SKM-1 (cell line): Measurements from ENCODE around the gene ARHGAP21.

Experiments
- DNase-seq: peaks from one replicate; lab custom pipeline; 2025; ENCODE audit not compliant: unreplicated experiment; lab: John Stamatoyannopoulos, UW

ARHGAP21 gene

DNA sequence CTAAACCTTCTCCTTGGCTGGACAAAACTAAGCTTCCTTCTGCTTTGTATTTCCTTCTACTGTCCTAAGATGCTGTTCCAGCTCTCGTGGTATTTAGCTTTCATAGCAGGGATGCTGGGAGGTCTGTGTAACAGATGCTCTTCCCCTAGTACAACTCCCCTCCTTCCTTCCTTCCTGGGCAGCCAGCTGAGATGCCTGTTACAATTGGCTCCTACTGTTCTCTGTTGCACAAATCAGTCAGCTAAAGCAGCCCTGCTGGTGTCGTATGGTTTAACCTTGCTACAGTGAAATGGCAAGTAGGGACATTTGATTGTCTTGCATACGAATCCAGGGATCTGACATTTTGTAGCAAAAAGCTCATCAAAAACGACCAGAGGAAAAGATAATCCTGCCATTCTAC is 143.8 kb downstream of the ARHGAP21 start:
- DNase-seq, result no peak

DNA sequence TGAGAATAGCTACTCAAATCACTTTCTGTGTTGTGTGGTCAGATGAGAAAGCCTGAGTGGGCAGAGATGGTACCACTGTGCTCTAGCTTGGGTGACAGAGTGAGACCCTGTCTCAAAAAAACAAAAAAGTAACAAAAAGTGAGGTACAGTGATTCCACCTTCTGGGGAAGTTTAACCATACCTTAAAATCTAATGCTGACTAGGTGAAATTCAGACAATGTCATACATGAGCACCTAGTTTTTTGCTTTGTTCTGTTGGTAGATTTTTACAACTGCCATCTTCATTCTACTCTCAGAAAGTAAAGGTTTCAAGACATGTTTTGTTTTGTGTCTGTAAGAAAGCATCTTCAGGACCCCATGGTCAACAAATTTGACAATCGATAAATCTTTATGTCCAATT is 144.2 kb downstream of the ARHGAP21 start:
- no peak for DNase-seq

DNA sequence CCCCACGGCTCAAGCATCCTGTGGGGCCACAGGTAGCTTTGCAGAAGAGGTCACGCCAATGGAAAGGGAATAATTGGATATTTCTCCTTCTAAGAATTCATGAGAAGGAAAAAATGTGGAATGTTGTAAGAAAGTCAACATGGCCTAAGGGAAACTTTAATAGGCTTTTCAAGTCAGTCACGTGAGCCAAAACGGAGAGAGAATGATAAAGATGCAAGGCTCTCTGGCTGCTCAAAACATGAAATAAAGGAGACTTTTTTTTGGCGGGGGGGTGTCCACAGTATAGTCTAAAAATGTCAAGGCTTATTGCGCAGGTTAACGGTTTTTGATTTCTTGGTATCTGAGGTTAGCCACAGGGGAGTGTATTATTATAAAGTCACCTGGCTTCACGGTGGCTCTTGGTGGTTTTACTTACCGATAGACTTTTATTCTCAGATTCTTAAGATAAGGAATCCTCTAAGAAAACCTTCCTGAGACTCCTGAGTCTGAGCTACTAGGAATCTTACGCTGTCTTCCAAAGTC is 148.1 kb downstream of the ARHGAP21 start:
- DNase-seq, result no peak

- DNase-seq, result no peak
Measured at GRCh38 chr10:24574578-24575155, 149.0 kb downstream of the ARHGAP21 start.

DNA sequence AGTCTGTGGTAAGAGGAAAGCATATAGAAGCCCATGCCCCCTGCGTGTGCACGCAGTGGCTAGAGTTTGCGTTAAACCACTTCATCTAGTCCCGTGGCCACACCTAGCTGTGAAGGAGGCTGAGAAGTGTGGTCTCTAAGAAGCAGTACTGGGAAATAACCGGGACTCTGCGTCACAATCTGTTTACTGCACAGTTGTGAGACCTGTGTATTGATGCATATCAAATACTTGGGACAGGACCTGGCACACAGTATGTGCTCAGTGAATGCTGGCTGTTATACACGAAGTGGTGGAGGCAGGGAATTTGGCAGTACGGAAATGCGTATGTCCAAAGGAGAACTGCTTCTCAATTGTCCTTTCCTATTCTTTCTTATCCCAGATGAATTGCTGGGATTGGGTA is 149.5 kb downstream of the ARHGAP21 start:
- no peak for DNase-seq

- DNase-seq, result no peak
Measured at GRCh38 chr10:24571870-24572450, 151.7 kb downstream of the ARHGAP21 start.

DNA sequence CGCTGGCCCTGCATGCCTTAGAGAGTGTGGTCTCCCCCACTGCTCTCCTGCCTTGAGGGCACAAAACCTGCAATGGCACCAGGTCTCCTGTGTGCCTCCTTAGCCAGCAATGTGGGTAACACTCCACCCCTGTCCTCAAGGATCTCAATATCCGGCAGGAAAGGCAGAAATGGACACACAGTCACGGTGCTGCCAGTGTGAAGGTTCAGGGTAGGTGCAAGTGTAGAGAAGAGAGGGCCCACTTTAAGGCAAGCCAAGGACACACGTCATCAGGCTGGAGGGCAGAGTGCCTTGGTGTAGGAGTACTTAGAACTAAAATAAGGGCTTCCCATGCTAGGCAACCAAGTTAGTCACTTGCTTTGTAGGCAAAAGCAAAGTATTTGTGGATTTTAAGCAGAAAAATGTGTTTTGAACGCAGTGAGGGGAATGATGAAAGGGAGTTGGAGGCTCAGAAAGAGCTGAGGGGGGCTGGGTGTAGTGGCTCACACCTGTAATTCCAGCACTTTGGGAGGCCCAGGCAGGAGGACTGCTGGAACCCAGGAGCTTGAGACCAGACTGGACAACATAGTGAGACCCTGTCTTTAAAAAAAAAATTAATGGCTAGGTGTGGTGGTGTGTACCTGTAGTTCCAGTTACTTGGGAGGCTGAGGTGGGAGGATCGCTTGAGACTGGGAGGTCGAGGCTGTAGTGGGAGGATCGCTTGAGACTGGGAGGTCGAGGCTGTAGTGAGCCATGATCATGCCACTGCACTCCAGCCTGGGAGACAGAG is 152.8 kb downstream of the ARHGAP21 start:
- no peak for DNase-seq

DNA sequence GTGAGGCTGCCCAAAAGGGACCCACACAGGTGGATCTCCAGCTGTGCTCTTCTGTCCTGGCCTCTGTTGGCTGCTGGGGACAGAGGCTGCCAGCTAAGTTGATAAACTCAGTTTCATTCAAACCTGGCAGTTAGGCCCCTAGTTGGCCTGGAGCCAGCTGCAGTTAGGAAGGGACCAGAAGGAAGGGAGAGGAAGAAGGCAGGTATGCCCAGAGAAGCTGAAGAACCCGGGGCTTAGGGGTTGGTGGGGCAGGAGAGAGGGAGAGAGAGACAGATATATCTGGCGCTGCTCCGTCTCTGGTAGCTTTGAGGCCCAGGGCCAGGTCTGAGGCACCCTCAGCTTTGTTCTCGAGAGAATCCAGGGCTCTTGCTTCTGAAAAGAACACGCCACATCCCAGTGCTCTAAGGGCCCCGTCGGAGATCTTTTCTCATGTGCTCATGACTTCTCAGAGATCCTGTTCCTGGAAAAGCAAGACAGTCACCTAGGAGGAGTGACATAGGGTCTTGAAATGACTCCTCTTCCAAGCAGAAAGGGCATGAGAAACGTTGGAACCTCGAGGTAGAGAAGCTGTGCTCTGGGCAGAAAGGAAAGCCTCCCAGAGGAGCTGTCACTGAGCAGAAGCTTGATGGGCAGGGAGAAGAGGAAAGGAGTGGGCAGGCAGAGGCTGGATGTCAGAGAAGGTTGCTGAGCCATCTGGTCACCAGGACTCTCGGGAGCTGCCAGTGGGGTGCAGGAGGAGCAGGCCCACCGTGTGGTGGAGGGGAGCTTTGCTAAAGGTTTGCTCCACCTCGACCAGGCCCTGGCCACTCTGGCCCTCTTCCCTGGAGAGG is 153.6 kb downstream of the ARHGAP21 start:
- DNase-seq, result no peak

GRCh38 chr10:24569330-24569796 is 154.3 kb downstream of the ARHGAP21 start:
- DNase-seq, result no peak

DNA sequence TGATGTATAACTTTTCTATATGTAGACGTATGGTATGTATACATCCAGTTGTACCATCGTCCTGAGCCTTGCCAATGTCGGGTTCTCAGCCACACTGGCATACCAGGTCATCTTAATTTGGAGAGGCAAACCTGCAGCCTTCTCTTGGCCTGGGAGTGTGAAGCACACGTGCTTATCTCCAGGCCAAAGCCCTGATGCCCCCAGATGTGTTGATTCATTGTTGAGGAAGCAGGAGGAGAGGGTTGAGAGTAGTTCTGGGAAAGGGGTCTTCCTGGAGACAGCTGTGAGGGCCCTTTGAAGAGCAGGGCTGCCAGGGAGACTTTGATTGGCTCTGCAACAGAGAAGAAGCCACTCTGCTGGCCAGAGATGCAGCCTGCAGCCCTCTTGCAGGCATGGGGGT is 155.6 kb downstream of the ARHGAP21 start:
- no peak for DNase-seq

DNA sequence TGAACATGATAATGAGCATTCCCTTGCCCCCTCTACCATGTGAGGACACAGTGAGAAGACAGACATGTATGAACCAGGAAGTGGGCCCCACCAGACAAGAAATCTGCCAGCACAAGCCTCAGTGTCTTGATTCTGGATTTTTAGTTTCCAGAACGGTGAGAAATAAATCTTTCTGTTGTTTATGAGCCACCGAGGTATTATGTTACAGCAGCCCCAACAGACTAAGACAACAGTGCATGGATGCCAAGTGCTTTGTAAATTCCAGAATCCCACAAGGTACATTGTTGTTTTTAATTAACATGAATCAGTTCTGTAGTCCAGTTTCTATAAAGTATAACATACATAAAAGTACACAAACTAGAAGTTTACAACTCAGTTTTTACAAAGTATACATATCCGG is 162.2 kb downstream of the ARHGAP21 start:
- no peak for DNase-seq

- DNase-seq, result peak; percentile 16
Measured at GRCh38 chr10:24556750-24557742, 166.6 kb downstream of the ARHGAP21 start.

DNA sequence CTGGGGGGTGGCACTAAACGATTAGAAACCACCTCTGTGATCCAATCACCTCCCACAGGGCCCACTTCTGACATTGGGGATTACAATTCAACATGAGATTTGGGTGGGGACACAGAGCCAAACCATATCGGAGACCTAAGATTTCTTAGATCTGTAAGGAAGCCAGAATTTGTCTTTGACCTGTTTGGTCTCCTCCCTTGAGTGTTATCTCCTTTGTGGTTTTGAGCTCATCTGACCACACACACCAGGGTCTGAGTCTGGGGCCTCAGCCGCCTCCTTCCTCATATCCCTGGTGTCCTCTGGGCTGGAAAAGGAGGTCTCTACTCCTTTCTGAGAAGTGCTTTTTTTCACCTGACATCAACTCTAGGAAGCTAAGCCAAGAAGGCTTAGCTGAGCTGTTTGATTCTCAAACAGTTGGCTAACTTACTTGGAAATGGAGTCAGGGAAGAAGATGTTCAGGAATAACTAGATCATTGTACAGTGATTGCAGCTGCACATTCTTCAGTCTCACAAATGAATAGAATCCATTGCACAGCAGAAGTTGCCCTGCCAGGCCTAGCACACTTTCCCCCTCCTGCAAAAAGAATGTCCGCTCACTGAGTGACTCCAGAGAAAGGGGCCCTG is 167.4 kb downstream of the ARHGAP21 start:
- DNase-seq, result no peak

DNA sequence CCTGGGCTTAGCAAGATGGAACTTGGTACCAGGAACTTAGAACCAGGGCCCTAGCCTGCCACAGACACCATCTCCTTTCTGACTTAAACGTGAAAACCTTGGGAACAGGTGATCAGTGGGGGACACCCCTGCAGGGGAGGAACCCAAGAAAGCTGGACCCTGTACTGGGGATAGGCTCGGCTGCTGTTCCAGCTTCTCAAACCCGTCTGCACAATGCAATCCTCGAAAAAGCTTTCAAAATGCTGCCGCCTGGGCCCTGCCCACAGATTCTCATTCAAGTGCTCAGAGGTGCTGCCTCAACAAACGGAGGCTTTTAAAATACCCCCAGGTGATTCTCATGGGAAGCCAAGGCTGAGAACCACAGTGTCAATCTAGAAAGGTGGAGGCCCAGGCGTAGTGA is 169.7 kb downstream of the ARHGAP21 start:
- no peak for DNase-seq

- DNase-seq, result no peak
Measured at GRCh38 chr10:24553051-24553612, 170.6 kb downstream of the ARHGAP21 start.

DNA sequence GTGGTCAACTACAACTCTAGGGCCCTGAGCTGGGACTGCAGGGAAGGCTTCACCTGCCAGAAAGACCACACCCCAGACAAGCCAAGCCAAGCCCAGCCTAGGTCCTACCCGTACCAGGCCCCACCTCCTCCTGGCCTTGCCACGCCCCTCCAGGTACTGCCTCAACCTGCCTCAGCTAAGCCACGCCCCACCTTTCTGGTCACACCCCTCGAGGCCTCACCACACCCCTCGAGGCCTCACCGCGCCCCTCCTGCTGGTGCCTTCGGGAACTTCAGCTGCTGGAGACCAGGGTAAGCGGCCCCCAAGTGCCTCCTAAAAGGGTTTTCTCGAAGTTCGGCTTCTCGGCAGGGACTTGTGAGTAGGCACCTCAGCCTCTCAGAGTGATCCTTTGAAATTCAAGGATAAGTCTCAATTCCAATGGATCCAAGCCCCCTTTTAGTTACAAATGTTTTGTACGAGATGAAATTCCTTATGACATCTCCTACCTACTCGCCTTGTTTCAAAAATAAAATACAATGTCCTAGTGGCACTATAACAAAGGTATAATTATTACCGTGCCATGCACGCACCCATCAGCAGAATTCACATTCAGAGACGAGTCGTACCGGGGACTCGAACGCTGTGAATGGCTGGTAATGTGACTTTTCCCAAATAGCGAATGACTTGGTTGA is 171.2 kb downstream of the ARHGAP21 start:
- DNase-seq, result no peak

- DNase-seq, result no peak
Measured at GRCh38 chr10:24551161-24551560, 172.5 kb downstream of the ARHGAP21 start.

DNA sequence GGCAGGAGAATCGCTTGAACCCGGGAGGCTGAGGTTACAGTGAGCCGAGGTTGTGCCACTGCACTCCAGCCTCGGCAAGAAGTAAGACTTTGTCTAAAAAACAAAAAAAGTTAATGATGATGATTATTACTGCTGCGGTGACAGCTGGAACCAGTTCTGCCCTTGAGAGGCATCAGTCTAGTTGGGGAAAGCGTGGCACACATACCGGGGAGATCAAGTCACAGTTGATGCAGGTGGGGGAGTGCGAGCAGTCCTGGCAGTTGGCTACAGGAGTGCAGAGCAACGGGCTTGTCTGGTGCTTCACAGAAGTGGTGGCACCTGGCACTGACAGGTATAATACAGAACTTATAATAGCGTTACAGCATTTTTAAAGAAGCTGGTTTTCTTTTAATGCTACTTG is 173.0 kb downstream of the ARHGAP21 start:
- no peak for DNase-seq

- no peak for DNase-seq
Measured at GRCh38 chr10:24545585-24545984, 178.1 kb downstream of the ARHGAP21 start.
